SK-N-SH treated with all-trans-retinoic acid at 6 μM for 48 hours (cell line): ENCODE measurements around the gene FGFRL1.

Experiments used
- ARNTL ChIP-seq: fragments of 450-650 bp; formaldehyde crosslinking; IDR thresholded peaks from 2 replicates; pipeline ENCODE4 v1.5.0; 2020; ENCODE audit warnings: low read depth, mild to moderate bottlenecking, moderate library complexity, borderline replicate concordance
- BACH2 ChIP-seq: fragments of 250-450 bp; sonication (Bioruptor Pico); IDR thresholded peaks from 2 replicates; pipeline ENCODE4 v1.9.0; 2021; ENCODE audit warnings: mild to moderate bottlenecking, borderline replicate concordance
- CREB5 ChIP-seq: fragments of 250-450 bp; sonication (Bioruptor Pico); IDR thresholded peaks from 2 replicates; pipeline ENCODE4 v1.5.1; 2020; ENCODE audit warnings: low read depth, mild to moderate bottlenecking, moderate library complexity
- ESRRG ChIP-seq: fragments of 250-450 bp; sonication (Bioruptor Pico); IDR thresholded peaks from 2 replicates; pipeline ENCODE4 v1.6.1; 2021; ENCODE audit warnings: mild to moderate bottlenecking
- ISL1 ChIP-seq: fragments of 250-450 bp; sonication (Bioruptor Pico); IDR thresholded peaks from 2 replicates; pipeline ENCODE4 v2.1.2; 2022; ENCODE audit warnings: mild to moderate bottlenecking, moderate library complexity
- PATZ1 ChIP-seq: fragments of 250-450 bp; sonication (Bioruptor Pico); IDR thresholded peaks from 2 replicates; pipeline ENCODE4 v1.8.0; 2020; ENCODE audit warnings: mild to moderate bottlenecking, moderate library complexity, borderline replicate concordance
- PPARA ChIP-seq: fragments of 250-450 bp; sonication (Bioruptor Pico); IDR thresholded peaks from 2 replicates; pipeline ENCODE4 v1.5.0; 2020; ENCODE audit warnings: mild to moderate bottlenecking, borderline replicate concordance
- RARB ChIP-seq: fragments of 250-450 bp; sonication (Bioruptor Pico); IDR thresholded peaks from 2 replicates; pipeline ENCODE4 v1.8.0; 2021; ENCODE audit warnings: mild to moderate bottlenecking, moderate library complexity
- SNAI2 ChIP-seq: fragments of 250-450 bp; sonication (Bioruptor Pico); IDR thresholded peaks from 2 replicates; pipeline ENCODE4 v1.5.0; 2020; ENCODE audit warnings: mild to moderate bottlenecking, moderate library complexity
- TOX ChIP-seq: fragments of 250-450 bp; sonication (Bioruptor Pico); IDR thresholded peaks from 2 replicates; pipeline ENCODE4 v1.8.0; 2021; ENCODE audit warnings: mild to moderate bottlenecking, moderate library complexity, borderline replicate concordance
- TSHZ2 ChIP-seq: fragments of 250-450 bp; sonication (Bioruptor Pico); IDR thresholded peaks from 2 replicates; pipeline ENCODE4 v1.5.0; 2020; ENCODE audit warnings: mild to moderate bottlenecking, moderate library complexity
- ZFP3 ChIP-seq: fragments of 250-450 bp; sonication (Bioruptor Pico); IDR thresholded peaks from 2 replicates; pipeline ENCODE4 v1.5.0; 2020; ENCODE audit warnings: mild to moderate bottlenecking, moderate library complexity
- ZNF70 ChIP-seq: fragments of 450-650 bp; formaldehyde crosslinking; IDR thresholded peaks from 2 replicates; pipeline ENCODE4 v1.5.0; 2020; ENCODE audit warnings: mild to moderate bottlenecking, moderate library complexity
- TF ChIP-seq, protein P1 (sequence below): fragments of 250-450 bp; sonication (Bioruptor Pico); IDR thresholded peaks from 2 replicates; pipeline ENCODE4 v1.8.0; 2021; ENCODE audit warnings: low read depth, mild to moderate bottlenecking, moderate library complexity, borderline replicate concordance

DNA sequence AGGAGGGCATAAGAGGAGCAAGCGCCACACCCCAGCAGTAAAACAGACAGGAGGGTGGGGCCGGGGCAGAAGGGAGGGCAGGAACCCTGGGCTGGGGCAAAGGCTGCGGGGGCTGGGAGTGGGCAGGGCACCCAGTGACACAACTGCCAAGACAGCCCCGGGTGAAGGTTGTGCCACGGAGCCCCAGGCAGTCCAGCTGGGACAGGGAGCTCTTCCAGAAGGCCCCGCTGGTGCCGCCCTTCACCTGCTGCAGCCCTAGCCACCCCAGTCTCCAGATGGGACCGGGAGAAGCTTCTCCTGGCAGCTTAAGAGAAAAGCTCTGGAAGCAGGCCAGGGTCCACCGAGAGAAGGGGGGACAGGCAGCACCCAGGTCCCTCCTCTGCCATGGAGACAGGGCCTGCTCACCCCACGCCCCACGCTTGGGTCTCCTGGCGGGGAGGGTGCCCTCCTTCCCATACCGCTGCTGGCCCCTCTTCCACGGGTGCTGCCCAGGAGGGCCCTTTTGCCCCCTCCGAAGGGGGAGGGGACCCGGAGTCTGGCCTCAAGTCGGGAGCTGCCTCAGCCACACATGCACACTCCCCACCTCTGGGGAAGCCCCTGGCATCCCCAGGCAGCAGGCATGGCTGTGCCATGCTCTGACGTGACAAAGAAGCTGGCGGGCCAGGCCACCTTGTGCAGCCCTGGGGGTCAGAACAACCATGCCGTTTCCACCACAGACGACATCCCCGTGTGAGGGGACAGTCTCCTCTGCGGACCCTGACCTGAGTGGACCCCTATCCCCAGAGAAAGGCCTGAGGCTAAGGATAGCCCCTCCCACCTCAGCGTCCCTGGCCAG, 39.5 kb upstream of the FGFRL1 start:
- TF ChIP-seq ZFP3 (CRISPR knock-in tag), result no peak
- TF ChIP-seq PPARA (CRISPR knock-in tag), result no peak
- TF ChIP-seq BACH2 (CRISPR knock-in tag), result no peak
- no peak for TF ChIP-seq PATZ1 (CRISPR knock-in tag)
- TF ChIP-seq ARNTL, result no peak
- TF ChIP-seq ISL1 (CRISPR knock-in tag), result no peak
- no peak for TF ChIP-seq RARB (CRISPR knock-in tag)
- no peak for TF ChIP-seq TSHZ2
- TF ChIP-seq ESRRG (CRISPR knock-in tag), result no peak
- TF ChIP-seq TOX (CRISPR knock-in tag), result no peak
- no peak for TF ChIP-seq CREB5 (CRISPR knock-in tag)
- TF ChIP-seq ZNF70 (CRISPR knock-in tag), result no peak
- no peak for TF ChIP-seq SNAI2 (CRISPR knock-in tag)
- TF ChIP-seq, protein P1, sequence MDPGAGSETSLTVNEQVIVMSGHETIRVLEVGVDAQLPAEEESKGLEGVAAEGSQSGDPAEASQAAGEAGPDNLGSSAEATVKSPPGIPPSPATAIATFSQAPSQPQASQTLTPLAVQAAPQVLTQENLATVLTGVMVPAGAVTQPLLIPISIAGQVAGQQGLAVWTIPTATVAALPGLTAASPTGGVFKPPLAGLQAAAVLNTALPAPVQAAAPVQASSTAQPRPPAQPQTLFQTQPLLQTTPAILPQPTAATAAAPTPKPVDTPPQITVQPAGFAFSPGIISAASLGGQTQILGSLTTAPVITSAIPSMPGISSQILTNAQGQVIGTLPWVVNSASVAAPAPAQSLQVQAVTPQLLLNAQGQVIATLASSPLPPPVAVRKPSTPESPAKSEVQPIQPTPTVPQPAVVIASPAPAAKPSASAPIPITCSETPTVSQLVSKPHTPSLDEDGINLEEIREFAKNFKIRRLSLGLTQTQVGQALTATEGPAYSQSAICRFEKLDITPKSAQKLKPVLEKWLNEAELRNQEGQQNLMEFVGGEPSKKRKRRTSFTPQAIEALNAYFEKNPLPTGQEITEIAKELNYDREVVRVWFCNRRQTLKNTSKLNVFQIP (CRISPR knock-in tag), result no peak
